Skeletal muscle cell (primary cell): ENCODE measurements around the gene DCPS.
"Not testable (repeated sequence)": the region's sequence is repeated elsewhere in the genome, so short reads cannot be mapped to it uniquely, and the experiment has no call there.

Experiments
- DNase-seq: peaks from one replicate; pipeline ENCODE4 v3.0.0-alpha.2; 2010; ENCODE audit warnings: low read depth
- H3K4me3 ChIP-seq: 2 replicates; pipeline ENCODE4 v1.5.1; 2011; ENCODE audit warnings: low read depth, mild to moderate bottlenecking, control low read depth, low read length, moderate library complexity

Gene DCPS

DNA sequence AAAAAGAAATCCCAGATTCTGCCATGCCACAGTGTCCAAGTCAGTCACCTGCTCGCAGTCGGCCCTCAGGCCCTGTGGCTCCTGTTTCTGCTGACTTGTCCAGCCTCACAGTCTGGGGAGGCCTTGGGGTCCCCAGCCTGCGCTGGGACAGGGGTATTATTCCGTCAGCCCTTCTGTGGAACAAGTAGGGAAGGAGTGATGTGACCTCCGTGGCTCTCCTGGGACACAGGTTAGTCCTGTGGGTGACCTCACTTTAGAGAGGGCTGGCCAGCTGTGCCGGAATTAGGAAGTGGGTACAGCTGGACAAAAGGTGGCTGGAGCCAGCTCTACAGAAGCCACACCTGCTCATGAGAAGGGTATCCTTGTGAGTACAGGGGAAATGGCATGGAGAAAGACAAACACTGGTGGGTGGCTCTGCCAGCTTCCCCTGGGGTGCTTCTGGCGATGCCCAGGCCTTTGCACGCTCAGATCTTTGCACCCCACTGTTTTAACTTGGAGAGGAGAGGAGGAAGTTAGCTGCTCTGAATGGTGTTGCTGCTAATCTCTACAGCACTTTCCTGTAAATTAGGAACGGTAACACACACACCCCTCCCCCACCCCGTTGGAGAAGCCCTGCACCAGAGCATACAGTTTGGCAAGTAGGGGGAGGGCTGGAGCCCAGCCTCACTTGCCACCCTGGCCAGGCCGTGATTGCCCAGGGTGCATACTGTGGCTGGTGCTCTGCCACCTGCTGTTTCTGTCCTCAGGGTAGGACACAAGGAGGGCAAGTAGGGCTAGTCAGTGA lies 64.7 kb downstream of the DCPS start:
- not testable (repeated sequence) for H3K4me3 ChIP-seq, DNase-seq

DNA sequence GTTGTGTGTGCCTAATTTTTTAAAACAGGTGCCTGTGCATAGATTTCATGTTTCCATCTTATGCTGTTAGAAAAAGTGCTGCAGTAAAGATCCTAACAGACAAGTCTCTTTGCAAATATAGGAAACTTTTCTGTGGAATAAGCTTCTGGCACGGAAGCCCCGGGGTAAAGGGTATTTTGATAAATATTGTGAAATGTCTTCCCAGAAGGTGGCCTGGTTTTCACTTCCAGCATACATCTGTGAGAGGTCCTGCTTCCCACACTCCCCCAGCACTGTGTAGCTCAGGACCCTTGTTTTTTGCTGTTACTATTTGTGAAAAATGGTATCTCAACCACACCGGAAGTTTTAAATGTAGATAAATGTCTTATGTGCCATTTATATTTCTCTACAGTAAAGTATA lies 66.2 kb downstream of the DCPS start:
- no peak for DNase-seq
- no peak overlapping the region for H3K4me3 ChIP-seq

DNA sequence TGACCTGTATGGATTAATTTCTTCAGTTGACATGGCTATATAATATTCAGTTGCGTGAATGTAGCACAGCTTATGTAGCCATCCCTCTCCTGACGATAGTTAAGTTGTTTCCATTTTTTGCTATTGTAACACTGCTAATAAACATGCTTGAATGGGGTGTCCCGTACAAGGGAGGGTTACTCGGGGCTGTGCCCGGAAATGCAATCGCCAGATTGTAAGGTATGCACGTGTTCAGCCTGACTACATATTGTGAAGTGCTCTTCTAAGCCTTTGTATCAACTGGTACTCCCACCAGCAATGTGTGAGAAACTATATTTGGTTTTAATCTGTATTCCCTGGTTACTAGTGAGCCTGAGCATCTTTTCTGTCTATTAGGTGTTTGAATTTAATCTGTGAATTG lies 67.7 kb downstream of the DCPS start:
- no peak overlapping the region for H3K4me3 ChIP-seq

DNA sequence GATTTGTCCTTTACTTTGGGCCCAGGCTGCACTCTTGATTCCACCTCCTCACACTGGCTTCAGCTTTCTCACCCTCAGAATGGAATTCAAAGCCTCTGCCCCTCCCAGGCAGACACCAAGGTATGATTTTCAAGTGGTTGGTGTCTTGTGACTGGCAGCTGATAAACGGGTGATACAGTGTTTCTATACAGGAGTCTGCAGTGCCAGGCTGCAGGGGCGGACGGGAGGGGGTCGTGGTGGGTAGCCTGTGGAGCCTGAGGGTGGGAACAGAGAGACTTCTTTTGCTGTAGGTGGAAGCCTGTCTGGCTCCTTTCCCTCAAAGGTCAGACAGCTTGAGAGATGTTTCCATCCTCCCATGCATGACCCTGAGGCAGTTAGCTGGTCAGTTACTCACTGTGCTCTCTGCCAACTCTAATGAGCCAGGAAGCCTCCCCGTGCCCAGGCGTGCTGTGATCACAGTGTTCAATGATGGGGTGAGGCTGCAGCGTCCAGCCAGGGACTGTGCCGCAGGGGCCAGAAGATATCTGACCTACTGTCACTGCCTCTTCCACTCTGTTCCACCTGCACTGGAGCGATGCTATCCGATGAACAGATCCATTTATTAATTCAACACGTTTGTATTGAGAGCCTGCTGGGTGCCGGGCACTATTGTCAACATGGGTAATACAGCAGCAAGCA lies 69.7 kb downstream of the DCPS start:
- not testable (repeated sequence) for DNase-seq, H3K4me3 ChIP-seq

More for the DNA sequence above, 67.7 kb downstream of the DCPS start:
- DNase-seq: no peak

DNA sequence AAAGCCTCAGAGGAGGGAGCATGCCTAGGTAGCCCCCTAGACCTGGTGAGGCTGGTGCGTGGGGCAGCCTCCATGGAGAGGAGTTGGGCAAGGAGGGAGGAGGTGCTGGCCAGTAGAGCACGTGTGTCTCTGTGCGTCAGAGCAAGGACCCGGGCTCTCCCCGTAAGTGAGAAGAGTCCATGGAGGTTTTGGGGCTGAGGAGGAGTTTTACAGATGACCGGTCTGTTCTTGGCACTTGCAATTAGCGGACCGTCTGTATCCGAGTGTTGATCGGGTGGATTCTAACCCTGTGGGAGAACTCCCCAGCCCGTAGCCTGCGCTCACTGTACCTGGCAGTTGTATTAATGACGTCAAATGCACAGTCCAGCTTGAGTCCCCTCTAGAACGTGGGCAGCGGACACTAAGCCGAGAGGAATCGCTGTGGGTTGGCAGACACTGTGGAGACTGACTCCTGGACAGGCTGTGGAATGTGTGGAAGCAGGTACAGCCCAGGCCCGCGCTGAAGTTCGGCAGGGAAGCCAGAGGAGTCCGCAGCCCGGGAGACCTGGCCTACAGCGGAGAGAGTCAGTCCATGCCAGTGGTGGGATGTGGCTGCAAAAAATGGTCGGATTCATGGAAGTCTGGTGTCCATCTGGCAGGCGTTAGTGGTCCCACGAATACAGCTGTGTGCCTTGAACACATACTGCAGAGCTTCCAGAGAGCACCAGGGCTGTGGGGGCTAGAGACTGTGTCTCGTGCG lies 70.9 kb downstream of the DCPS start:
- DNase-seq, H3K4me3 ChIP-seq: not testable (repeated sequence)

DNA sequence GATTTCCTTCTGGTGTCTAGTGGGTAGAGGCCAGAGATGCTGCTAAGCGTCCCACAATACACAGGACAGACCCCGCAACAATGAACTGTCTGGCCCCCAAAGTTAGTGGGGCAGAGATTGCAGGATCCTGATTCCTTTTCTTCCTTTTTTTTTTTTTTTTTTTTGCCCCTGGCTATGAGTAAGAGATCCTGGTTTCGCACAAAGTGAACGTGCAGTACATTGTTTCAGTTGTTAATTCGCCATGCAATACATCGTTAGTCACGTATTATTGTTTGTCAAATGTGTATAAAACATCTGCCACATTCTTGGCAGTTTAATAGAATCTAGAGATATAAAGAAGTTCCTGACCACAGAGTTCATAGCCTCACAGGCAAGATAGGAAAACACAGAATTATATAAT lies 71.9 kb downstream of the DCPS start:
- no peak for DNase-seq
- no peak overlapping the region for H3K4me3 ChIP-seq

DNA sequence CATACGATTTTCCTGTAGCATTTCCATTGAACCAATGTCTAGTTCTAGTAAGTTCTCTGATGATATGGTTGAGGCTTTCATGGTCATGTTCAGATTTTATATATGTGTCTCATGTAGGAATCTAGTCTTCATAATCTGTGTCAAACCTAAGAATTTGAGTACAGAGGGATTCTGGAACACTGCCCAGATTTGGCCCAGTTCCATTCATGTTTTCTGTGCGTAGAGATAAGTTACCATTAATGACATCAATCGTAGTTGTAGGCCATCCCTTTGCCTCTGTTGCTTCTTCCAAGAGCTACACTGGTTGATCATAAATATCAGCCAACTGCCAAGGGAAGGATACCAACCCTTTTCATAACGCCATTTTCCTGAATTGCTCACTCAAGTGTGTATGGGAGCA lies 74.9 kb downstream of the DCPS start:
- DNase-seq: peak; percentile 42
- H3K4me3 ChIP-seq: no peak overlapping the region

DNA sequence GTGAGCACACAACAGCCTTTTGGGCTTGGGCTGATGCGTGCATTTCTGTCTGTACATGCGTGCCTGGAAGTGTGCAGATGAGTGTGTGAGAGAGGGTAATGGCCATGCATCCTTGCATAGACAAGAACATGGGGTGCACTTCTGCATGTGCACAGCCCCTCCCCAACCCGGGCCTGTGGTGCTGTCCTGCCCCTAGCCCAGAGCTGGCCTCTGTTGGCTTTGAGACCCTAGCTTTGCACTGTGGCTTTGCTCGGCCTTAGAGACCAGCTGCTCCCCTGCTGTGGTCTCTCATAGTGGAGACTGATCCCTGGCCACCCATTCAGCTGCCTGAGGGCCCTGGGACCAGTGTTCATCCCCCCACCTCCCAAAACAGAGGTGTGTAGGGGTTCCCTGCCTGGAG lies 77.0 kb downstream of the DCPS start:
- H3K4me3 ChIP-seq: no peak overlapping the region
- DNase-seq: no peak

DNA sequence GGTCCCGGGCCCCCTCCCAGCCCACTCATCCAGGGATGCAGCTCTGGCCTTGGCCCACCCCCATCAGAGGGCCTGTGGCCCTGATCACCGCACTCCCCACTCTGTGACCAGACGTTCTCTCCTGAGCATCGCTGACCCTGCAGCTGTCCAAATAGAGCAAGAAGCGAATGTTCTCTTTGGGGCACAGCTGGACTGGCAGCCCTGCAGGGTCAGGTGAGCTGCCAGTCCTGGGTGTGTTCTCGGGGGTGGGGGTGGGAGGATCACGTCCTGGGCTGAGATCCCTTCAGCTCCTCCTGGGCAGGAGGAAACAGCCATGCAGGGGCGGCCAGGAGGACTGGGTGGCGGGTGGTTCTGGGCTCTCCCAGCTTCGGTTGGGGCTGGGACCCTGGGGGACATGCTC lies 78.1 kb downstream of the DCPS start:
- not testable (repeated sequence) for DNase-seq, H3K4me3 ChIP-seq

DNA sequence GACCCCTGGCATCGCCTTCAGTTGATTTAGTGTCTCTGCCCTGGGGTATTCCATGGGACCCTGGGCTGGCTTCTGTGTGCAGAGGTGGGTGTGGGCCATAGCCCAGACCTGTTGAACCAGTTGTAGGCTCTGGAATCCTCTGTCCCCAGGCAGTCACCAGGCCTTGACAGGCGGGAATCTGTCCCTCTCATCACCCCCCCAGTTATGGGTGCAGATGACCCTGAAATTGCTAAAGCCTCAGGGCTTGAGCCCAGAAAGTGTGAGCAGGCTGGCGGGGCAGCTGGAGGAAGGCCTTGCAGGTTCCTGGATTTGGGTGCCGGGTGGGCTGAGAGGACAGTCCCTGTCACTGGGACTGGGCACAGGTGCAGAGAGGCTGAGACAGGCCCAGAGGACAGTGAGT lies 78.8 kb downstream of the DCPS start:
- H3K4me3 ChIP-seq, DNase-seq: not testable (repeated sequence)

DNA sequence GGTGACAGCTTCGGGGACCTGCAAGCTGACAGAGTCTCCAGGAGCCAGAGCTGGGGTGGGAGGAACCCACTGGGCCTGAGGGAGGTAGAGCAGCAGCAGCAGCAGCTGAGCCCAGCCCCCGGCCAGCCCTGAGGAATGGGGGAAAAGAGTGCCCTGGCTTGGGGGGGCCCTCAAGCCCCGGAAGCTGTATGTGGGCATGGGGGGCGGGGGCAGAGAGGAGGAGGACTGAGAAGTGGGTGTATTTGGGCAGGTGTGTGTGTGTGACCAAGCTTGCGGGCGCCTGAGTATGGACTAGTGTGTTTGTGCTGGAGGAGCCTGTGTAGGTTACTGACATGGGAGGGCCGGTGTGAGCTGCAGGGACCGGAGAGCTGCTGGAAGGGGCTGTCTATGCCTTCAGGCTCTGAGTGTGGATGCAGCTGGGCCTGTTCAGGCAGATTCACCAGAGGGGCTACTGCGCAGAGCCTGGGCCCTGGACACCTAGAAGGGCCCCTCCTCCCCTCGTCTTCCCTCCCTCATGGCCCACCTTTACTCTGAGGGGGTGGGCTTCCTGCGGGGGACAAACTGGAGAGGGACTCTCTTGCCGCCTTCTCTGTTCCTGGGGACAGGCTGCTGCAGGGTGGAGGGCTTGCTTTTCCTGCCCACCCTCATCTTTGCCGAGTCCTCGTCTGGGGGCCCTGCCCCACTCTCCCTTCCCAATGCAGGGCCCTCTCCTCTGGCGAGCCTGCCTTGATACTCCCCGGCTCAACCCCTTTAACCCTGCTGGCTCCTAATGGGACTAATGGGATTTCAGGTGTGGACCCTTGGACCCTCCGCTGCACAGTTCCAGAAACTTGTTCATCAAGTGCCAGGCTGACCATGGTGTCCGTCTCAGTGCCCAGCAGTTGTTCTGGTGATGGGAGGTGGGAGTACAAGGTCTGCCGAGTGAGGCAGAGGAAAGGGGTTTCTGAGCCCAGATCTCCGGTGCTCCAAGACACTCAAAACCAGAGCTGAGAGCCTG lies 79.8 kb downstream of the DCPS start:
- no peak overlapping the region for H3K4me3 ChIP-seq
- DNase-seq: no peak

DNA sequence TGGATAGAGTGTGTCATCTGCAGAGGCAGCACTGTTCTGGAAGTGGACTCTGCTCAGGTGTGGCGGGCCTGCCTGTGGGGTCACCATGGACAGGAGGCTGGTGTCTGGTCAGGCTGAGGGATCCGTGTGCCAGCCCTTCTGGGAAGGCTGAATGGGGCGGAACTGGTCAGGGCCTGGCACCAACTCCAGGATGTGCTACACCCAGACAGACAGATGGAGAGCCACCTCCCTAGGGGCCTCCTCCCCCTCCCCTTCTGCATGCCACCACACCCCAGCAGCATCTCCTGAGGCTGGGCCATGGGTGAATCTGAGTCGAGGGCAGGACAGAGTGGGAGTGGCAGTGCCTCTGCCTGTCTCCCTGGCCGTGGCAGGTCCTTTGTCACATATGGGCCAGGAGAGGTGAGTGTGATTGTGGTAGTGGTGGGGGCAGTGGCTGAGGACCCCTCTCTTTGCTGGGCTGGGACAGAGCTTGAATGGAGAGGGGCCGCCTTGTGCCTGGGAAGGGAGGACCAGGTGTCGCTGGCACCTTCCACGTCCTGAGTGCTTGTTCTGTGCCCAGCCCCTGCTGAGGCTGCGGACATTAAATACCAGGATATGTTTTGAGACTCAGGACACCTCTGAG lies 80.7 kb downstream of the DCPS start:
- no peak overlapping the region for H3K4me3 ChIP-seq
- DNase-seq: no peak

DNA sequence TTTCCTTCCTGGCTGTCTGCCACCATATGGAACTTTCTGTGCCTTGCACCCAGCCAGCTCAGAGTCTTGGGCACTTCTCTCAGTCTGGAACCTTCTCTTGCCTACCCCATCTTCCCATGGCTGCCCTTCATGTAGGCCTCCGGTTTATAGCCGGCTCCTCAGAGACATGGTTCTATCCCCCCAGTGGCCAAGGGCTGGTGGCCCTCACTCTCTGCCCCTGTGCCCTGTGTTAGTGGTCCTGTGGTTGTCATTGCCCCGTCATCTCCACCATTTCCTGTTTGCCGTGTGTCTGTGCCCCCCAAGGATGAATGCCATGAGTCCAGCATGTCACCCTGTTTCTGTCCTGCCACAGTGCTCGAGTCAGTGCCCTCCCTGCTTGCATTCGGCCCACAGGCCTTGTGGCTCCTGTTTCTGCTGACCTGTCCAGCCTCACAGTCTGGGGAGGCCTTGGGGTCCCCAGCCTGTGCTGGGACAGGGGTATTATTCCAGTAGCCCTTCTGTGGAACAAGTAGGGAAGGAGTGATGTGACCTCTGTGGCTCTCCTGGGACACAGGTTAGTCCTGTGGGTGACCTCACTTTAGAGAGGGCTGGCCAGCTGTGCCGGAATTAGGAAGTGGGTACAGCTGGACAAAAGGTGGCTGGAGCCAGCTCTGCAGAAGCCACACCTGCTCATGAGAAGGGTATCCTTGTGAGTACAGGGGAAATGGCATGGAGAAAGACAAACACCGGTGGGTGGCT lies 82.3 kb downstream of the DCPS start:
- no peak for DNase-seq
- H3K4me3 ChIP-seq: no peak overlapping the region

DNA sequence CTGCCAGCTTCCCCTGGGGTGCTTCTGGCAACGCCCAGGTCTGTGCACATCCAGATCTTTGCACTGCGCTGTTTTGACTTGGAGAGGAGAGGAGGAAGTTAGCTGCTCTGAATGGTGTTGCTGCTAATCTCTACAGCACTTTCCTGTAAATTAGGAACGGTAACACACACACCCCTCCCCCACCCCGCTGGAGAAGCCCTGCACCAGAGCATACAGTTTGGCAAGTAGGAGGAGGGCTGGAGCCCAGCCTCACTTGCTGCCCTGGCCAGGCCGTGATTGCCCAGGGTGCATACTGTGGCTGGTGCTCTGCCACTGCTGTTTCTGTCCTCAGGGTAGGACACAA lies 82.8 kb downstream of the DCPS start:
- H3K4me3 ChIP-seq: not testable (repeated sequence)

DNA sequence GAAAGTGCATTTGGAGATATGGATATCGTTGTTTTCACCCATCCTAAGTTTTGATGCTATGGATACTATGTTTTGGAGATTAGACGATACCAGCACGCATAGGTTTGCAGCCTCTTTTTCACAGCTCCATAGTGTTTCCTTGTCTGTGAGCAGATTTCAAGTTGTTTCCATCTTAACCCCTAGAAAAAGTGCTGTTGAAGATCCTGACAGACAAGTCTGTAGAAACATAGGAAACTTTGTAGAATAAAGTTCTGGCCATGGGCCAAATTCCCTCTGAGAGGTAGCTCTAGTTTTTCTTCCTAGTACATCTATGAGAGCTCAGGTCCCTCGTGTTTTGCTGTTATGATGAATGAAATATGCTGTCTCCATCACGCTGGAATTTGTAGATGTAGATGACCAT lies 84.0 kb downstream of the DCPS start:
- no peak overlapping the region for H3K4me3 ChIP-seq
- no peak for DNase-seq

More for the DNA sequence above, 82.8 kb downstream of the DCPS start:
- DNase-seq: not testable (repeated sequence)

DNA sequence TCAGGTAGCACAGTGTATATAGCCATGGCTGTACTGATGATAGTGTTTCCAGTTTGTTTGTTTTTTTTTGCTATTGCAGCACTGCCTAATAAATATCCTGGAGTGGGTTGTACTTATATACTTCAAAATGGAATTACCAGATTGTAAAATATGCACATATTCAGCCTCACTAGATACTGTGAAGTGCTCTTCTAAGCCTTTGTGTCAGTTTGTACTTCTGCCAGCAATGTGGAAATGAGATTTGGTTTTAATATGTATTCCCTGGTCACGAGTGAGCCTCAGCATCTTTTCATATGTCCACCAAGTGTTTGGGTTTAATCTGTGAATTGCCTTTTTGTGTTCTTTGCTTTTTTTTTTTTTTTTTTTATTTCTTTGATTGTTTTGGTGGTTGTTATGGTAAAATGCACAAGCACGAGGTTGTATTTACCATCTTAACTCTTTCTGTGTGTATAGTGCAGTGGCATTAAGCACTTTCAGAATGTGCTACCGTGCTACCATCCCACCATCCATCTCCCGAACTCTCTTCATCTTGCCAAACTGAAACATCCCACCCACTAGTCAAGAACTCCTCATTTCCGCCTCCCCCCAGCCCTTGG lies 86.5 kb downstream of the DCPS start:
- no peak overlapping the region for H3K4me3 ChIP-seq
- DNase-seq: no peak

DNA sequence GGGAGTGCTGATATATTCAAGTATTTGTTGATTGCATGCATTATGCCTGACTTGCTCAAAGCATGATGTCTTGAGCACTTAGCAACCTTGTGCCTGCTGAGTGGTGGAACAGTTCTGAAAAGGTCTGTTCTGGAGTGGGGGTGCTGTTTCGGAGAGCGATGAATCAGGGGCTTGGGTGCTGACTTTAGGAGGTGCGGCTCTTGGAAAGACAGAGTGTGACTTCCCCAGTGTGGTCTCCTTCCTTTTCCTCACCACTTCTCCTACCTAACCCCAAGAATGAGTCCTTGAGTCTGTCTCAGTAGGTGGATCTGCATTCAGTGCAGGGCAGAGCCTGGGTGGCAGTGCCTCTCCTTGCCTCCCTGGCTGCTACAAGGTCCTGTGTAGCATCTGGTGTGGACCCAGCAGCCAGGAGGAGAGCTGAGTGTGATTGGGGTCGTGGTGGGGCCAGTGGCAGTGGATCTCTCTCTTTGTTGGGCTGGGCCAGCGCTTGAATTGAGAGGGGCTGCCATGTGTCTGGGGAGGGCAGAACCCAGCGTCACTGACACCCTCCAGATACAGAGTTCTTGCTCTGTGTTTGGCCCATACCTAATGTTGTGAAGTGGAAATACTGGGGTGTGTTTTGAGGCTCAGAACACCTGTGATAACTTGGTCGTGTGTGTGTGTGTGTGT lies 87.6 kb downstream of the DCPS start:
- no peak overlapping the region for H3K4me3 ChIP-seq
- DNase-seq: no peak
